Medulla oblongata (tissue), 1 donor: ENCODE measurements around the gene SPATA32.
"Not testable (repeated sequence)": the region's sequence is repeated elsewhere in the genome, so short reads cannot be mapped to it uniquely, and the experiment has no call there.

Experiments
- DNase-seq: peaks from one replicate; pipeline ENCODE4 v3.0.0-alpha.2; 2015; ENCODE audit errors: extremely low spot score

The SPATA32 gene, protein sequence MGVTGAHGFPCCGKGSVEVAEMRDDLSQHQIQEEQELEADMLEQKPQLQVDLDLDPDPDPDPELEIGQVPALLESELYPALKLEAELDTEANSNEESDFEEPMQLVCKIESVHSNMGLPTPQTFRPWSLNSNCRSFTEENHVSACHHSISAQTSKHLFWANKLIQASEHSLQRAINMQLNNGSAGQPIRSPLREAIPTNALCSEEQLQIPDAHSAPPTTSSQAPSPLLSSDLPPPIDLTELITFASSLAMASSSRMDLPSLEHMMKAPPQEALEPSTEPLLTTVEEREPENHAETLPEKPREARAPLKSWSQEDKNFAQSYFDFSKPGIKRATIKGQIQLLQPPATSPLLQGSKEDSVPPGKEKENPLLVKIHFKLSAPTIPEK

DNA sequence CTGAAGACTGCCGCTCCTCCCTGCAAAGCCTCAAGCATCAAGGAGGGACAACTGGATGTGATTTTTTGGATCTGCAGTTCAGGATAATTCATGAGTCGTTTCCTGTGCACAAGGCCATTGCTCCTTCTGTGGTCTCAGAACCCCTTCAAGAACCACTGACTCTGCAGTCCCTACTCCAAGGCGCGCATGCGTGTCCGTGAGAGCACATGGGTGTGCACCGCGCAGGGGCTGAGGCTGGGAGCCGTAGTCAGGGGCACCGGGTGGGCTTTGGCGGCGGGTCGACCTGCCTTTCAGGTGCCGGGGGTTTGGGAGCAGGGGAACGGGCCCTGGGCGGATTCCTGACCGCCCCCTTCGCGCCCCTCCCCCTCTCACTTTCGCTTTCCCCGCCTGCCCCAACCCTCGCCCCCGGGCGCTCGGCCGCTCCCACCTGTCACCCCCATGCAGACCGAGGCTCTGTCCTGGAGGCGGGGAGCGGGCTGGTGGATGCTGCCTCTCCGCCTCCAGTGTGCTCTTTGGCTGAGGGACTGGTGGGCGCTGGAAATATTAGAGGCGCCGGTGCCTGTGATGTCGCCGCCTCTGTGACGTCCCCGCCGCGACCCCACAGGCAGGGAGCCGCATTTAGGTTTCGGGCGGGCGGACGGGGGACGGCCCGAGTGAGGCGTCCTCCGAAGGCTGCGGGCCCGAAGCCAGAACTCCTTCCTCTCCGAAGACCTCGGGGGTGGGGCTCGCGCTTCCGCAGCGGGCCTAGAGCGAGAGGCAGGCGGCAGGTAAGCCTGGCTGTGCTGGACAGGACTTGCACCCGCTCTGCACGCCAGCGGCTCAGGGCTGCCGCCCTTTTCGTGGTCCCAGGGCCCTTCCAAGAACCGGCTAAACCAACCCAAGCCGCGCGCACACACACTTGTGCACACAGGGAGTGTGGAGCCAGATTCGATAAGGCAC lies at the start of gene SPATA32:
Gene SPATA32 (minus strand): TSS at position 518 of the 939 bp plus-strand sequence. CDS start 78 bp downstream, at position 440.
- peak; percentile 27 for DNase-seq

DNA sequence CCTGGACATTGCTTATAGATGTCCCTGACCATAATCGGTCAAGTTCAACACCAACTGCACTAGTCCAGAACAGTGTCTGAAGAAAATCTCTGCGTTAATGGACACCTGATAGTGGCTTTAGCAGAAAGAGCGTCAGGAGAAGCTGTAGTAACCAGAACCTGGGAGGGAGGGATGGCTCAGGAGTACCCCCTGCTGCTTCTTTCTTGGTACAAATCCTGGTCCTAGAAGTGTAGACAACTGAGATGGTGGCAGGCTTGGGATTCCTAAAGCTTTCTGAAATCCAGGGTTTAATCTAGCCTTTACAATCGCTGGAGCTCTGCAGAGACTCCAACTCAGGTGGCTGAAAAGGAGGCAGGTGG lies 49.5 kb upstream of the SPATA32 start:
- no peak for DNase-seq

DNA sequence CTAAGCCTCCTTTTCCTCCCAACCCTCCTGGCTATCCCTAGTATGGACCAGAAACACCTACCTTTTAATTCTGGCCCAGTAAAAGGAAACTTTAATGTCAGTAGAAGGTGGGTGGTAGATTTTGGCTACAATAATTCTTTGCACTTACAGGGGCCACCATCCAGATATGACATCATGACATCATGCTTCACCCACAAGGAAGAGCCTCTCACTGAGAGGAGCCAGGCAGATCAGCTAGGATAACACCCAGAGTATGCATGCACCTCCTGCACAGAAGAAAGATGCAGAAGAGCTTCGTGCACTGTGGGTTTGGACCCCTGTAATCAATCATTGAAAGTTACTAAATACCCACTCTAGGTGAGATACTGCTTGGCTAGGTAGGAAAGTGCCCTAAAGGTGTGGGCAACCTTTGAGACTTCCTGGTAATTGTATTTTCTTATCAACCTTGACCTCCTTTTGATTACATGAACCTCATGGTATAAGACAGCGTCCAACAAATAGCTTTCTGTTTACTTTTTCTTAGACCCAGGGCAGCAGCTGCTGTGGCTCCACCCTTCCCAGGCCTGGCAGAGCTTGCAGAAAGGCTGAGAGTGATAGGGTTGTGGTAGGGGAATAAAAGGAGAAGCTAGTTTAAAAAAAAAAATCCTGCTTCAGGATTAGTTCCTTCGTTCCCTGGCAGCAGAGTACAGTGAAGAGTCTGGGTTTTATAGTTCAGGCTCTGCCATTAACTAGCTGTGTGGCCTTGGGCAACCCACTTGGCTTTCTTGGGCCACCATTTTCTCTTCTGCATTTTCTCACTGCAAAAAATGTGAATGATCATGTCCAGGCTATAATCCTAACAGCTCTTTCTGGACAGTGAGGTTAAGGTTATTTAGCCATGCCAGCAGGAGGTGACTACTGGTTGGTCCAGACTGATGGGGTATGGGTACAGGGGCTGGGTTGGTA lies 48.8 kb upstream of the SPATA32 start:
- no peak for DNase-seq

DNA sequence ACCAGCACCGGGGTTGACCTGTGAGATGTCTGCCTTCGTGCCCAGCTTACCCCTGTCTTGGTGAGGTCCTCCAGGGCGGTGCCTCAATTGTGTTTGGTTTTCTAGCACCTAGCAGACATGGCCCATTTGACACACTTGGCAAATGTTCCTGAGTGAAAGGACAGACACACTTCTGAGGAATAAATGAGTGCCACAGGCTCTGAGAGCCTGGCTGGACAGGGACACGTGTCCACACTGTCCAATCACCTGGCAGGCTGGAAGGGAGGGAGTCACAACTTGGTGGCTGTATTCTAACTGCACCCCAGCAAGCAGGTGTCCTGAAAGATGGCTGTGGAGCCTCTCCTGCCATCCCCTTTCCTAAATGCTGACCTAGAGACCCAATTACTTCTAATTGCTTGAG lies 47.5 kb upstream of the SPATA32 start:
- no peak for DNase-seq

DNA sequence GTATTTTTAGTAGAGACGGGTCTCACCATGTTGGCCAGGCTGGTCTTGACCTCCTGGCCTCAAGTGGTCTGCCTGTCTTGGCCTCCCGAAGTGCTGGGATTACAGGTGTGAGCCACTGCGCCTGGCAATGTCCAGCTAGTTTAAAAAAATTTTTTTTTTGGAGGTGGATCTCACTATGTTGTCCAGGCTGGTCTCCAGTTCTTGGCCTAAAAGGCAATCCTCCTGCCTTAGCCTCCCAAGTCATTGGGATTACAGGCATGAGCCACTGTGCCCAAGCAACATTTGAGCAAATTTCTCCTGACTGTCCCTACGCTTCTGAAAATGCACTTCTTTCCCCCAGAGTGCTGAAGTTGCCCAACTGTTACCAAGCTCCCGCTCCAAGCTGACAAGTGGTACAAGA lies 46.9 kb upstream of the SPATA32 start:
- DNase-seq: no peak

DNA sequence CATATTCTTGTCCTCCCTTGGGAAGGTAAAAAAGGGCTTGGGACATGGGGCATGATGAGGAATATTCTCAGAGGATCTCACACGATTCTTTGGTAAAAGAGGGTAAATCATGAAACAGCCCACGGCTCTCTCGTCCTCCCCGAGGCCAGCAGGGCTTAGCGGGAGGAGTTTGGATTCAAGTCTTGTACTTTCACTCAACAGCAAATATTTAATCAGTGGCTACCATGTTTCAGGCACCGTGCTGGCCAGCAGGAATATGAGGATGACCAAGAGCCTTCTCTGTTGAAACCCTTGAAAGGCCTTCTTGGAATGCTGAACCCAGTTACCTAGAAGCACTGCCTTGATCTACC lies 46.1 kb upstream of the SPATA32 start:
- no peak for DNase-seq

DNA sequence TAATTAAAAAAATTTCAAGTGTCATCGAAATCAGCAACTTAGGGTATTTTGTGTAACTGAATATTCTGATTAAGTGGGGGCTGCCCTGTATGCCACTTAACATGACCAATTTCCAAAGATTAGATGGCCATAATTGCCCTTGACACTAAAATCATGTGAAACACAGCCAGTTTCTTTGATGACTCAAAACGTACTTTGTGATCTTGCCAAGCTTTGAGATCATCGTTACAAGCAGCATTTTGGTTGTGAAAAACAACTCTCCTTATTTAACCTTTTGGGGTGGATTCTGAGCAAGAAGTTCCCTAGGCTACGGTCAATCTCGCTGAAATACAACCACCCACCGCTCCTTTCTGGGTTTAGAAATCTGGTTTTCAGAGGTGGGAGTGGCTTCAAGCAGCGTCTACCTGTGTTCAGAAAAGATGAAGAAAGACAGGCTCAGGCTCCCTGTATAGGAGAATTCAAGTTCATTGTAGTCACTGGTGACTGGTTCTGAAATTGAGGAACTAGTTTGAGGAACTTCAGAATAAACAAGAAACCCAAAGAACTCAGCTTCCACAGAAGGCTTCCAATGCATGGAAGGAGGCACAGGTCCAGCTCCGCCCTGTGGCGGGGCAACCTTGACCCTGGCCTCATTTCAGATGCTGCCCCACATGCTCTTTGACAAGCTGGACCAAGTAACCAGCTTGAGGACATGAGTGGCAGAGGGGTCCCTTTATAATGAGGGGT lies 45.6 kb upstream of the SPATA32 start:
- peak; percentile 76 for DNase-seq

DNA sequence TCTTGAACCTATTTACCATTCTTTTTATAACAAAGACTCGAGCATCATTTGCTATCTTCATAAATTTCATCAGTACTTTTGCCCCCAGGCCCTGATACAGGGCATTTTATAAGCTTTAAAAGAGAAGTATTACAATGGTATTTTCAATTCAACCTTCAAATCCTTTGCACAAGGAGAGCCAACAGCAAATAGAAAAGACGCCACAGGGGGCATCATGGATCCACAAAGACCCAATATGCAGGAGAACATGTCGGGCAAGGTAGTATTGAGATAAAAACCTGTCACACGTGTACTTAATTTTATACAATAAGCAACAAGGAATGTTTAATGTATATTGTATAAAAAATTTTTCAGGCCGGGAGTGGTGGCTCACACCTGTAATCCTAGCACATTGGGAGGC lies 44.7 kb upstream of the SPATA32 start:
- DNase-seq: no peak

DNA sequence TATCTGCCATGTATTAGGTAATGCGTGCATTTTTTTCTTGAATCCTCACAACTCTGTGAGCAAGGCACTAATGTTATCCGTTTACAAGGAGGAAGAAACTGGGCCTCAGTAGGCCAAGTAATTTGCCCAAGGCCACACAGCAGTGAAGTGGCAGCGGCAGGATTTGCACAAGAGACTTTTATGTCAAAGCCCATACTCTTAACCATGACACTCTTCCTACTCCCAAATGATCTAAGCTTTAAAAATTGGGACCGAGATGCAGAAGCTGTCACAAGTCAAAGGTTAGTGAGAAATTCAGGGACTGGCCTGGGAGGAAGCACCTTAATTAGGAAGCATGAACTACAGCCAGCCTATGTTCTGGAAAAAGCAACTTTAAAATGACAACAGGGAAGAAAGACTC lies 44.2 kb upstream of the SPATA32 start:
- peak; percentile 4 for DNase-seq

DNA sequence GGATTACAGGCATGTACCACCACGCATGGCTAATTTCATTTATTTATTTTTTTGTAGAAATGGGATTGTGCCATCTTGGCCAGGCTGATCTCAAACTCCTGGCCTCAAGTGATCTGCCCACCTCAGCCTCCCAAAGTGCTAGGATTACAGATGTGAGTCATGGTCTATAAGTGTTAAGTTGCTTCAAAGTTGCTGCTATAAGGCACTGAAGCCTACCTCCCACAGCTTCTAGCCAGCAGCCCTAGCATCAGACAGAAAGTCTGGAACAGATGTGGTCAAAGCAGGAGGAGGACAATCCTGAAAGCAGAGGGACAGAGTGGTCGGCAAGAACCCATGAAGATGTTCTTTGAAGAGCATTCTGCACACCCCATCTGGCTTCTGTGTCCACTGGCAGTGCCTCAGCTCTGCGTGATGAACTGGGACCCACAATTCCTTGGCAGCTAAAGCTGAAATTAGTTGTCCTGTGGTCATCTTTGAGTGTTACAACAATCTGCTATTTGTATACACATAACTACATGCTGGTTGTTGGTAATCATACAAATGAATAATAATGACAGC lies 43.7 kb upstream of the SPATA32 start:
- peak; percentile 2 for DNase-seq

DNA sequence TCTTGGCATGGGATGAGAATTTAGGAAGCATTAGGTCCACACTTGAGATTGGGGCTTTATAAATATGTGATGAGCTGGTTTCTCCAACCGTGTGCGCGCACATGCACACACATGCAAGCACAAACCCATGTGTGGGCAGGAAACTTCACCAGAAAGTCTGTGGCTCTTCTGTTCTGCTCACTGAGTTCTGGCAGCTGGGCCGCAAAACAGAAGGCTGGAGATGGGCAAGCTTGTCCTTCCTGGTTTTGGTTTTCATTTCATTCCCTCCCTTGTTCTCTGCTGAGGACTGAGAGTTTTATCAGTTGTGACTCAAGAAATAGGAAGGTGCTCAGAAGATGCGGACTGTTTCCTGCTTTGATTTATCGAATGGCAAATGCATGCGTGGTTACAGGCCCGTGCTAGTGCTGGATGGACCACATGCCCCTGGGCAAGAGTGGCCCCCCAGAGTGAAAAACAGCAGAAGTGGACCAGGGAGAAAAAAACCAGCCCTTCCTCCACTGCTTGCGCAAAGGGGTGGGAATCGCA lies 40.8 kb upstream of the SPATA32 start:
- DNase-seq: peak; percentile 60

DNA sequence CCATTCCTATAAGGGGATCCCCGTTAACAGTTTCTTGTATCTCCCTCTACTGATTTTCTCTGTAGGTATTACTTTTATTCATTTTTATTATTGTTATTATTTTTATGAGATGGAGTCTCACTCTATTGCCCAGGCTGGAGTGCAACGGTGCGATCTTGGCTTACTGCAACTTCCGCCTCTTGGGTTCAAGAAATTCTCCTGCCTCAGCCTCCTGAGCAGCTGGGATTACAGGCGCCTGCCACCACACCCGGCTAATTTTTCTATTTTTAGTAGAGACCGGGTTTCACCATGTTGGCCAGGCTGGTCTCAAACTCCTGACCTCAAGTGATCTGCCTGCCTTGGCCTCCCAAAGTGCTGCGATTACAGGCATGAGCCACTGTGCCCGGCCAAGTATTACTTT lies 40.3 kb upstream of the SPATA32 start:
- DNase-seq: not testable (repeated sequence)

DNA sequence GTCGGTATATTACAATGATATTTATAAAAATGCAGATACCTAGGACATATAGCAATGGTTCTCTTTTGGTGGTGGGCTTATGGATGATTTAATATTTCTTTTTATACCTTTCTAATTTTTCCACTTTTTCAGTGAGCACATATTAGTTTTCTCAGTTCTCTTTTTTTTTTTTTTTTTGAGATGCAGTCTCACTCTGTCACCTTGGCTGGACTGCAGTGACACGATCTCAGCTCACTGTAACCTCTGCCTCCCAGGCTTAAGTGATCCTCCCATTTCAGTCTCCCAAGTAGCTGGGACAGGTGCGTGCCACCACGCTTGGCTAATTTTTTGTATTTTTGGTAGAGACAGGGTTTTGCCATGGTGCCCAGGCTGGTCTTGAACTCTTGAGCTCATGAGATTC lies 39.8 kb upstream of the SPATA32 start:
- DNase-seq: no peak

DNA sequence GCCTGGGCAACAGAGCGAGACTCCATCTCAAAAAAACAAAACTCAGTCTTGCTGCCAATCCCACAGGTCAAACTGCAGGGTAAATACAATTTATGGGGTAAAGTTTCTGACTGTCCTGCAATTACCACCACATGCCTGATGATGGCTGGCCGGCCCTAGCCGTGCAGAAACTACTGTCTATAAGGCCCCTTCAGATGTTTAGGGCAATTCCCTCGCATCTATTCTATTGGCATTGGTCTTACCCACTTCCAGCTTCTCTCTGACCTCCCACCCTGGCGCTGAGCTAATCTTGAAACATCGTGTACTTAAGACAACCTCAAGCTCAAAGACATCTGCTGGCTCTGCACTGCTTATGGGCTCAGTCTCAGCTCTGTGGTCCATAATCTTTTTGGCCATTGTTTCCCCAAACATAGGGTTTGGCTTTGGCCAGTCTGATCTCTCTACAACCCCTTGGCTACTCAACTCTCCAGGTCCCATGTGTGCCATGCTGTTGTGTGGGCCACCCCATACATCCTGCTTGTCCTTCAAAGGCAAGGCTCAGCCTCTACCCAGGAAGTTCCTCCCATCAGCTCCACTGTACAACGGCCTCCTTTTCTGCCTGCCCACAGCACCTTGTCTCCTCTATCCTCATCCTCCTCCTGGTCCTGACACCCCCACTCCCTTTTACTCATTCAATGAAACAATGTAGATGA lies 38.3 kb upstream of the SPATA32 start:
- DNase-seq: no peak

DNA sequence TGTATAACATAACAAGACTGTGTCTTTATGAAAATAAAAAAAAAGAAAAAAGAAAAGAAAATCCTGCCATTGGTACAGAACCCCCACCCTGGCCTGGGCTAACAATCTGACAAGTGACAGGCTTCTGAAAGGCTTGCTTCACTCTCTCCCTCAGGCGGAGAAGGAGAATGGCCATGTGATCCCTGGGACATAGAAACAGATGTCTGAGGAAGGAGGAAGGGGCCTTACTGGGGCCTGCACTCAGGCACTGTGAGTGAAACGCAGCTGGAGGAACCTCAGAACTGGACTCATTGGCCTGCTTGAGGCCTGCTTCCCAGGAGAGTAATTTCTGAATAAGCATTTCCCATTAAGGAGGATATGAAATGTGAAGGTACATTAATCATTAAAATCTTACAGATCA lies 37.5 kb upstream of the SPATA32 start:
- DNase-seq: peak; percentile 80

DNA sequence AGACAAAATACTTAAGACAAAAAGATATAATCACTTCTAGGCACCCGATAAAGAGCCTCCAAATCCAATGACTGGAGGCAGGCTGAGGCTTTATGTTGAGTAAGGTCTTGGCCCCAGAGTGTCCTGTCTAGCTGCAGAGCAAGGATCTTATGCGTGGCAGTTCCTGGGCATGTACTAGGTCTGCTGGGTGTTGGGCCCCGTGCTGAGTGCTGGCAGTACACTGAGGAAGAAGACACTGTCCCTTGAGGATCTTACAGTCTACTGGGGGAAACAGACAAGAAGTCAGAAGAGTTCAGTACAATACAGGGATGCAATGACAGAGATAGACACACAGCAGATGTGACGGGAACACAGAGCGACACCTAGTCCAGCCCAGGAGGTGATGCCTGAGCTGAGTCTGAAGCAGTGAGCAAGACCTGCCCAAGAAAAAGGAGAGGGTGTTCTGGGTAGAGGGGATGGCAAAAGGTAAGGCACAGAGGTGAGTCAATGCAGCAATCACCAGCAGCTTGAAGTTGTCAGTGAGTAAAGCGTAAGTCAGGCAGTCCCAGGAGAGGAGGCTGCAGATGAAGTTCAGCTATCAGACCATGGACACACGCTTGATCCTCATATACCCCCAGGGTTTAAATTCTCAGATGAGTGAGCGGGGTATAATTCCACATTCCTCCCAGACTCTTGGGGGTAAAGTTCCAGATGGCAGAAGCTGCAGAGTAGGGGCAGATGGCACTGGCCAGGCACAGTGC lies 36.8 kb upstream of the SPATA32 start:
- no peak for DNase-seq

DNA sequence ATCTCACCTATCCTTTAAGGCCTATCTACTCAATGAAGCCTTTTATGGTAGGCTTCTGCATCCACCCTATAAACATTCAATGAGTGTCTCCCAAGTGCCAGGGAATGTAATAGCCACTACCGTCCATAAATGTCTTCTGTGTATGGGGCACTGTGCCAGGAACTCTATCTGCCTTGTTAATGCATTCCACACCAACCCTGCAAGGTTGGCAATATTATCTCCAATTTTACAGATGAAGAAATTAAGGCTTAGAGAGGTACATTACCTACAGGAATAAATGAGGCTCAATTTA lies 34.9 kb upstream of the SPATA32 start:
- no peak for DNase-seq

DNA sequence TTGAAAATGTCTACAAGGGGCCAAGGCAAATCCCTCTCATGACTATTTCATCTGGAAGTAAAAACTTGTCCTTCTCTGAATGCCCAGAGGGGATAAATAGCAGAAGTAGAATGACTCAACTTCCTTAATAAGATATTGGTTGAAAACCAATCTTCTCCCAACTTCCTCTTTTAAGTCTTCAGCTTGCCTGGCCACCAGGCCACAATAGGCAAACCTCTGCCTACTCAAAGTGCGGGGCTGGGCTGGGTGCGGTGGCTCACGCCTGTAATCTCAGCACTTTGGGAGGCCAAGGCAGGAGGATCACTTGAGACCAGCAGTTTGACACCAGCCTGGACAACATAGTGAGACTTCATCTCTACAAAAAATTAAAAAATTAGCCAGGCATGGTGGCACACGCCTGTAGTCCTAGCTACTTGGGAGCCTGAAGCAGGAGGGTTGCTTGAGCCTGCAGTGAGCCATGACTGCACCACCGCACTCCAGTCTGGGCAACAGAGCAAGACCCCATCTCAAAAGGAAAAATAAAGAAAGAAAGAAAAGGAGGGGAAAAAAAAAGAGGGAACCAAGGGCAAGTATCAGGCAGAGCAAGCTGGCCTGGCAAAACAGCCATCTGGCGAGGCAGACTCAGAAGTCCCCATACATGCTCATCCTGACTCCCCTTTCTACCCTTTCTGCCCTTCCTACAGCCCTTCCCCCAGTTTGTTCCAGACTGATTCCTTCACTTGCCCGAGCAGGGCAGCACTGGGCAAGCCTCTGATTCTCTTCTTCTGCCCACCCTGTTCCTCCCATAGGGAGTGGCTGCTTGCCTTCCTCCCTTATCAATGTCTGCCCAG lies 34.3 kb upstream of the SPATA32 start:
- DNase-seq: peak; percentile 80

DNA sequence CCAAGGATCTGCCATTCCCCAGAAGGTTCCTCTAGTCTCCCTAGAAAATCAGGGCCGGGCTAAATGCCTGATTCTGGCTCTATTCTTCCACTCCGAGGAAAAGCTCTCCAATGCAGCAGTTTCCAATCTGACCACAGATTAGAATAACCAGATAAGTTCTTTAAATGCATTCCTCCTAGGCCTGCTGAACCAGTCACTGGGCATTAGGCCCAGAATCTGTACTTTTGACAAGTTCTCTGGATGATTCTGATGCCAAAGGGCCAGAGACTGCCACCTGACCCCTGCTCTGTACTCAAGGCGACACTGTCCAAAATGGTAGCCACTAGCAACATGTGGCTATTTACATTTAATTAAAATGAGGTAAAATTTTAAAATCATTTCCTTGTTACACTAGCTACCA lies 32.6 kb upstream of the SPATA32 start:
- no peak for DNase-seq
